Neural crest cell (in vitro differentiated cells): ENCODE data around the gene MEGF11. TPM values are rescaled to one million over a fixed set of nuclear protein-coding genes. Genes with fewer than 3 reads are reported as not detected.

Experiments
- DNase-seq: peaks from one replicate; pipeline ENCODE4 v3.0.0; 2021; ENCODE audit warnings: low read depth, mixed read lengths, low spot score
- H3K27ac Mint-ChIP-seq: one replicate; pipeline ENCODE4 v1.8.0; 2021; ENCODE audit warnings: mild to moderate bottlenecking, mixed read lengths; ENCODE audit not compliant: unreplicated experiment
- H3K27me3 Mint-ChIP-seq: 2 replicates; pipeline ENCODE4 v1.8.0; 2021; ENCODE audit warnings: low read depth, mild to moderate bottlenecking, mixed read lengths
- H3K36me3 Mint-ChIP-seq: 2 replicates; pipeline ENCODE4 v1.8.0; 2021; ENCODE audit warnings: low read depth, mild to moderate bottlenecking, mixed read lengths
- H3K4me1 Mint-ChIP-seq: 2 replicates; pipeline ENCODE4 v1.8.0; 2021; ENCODE audit warnings: mixed read lengths
- H3K4me3 Mint-ChIP-seq: one replicate; pipeline ENCODE4 v1.8.0; 2021; ENCODE audit warnings: mild to moderate bottlenecking, mixed read lengths
- H3K9me3 Mint-ChIP-seq: 2 replicates; pipeline ENCODE4 v1.8.0; 2021; ENCODE audit warnings: mixed read lengths
- CTCF ChIP-seq: fragments of 200-600 bp; sonication (generic); conservative IDR thresholded peaks from 2 replicates; pipeline ENCODE4 v1.5.0; 2021; ENCODE audit warnings: antibody characterized with exemption, mild to moderate bottlenecking
- total RNA-seq: library from RNA; stranded (reverse); gene quantifications from 2 replicates; pipeline ENCODE4 v1.2.1, GENCODE V29; 2021

Gene MEGF11
- total RNA-seq, 1 donor from 2014 or later = 0.49 TPM

GRCh38 chr15:66149871-66150270 lies 103.7 kb downstream of the MEGF11 start:
- Mint-ChIP-seq H3K27me3 (peaks cover 6% of the 10 kb centered on the region), H3K36me3 (no peaks in the 10 kb centered on the region), H3K4me3 (no peak overlapping the region), H3K9me3 (no peaks in the 10 kb centered on the region), H3K4me1 (peaks cover 3% of the 10 kb centered on the region), H3K27ac (no peak overlapping the region)
- TF ChIP-seq CTCF = no peak
- DNase-seq = no peak

GRCh38 chr15:66148187-66148586 lies 105.4 kb downstream of the MEGF11 start:
- Mint-ChIP-seq H3K27me3 (peaks cover 6% of the 10 kb centered on the region), H3K36me3 (no peaks in the 10 kb centered on the region), H3K4me3 (no peak overlapping the region), H3K27ac (no peak overlapping the region), H3K4me1 (peaks cover 3% of the 10 kb centered on the region), H3K9me3 (no peaks in the 10 kb centered on the region)
- TF ChIP-seq CTCF = no peak
- no peak for DNase-seq

GRCh38 chr15:66147440-66147839 lies 106.1 kb downstream of the MEGF11 start:
- no peak for DNase-seq
- no peak for TF ChIP-seq CTCF
- Mint-ChIP-seq H3K4me1 (peaks cover 4% of the 10 kb centered on the region), H3K27ac (no peak overlapping the region), H3K36me3 (no peaks in the 10 kb centered on the region), H3K27me3 (peaks cover 6% of the 10 kb centered on the region), H3K4me3 (no peak overlapping the region), H3K9me3 (no peaks in the 10 kb centered on the region)

GRCh38 chr15:66145726-66146182 lies 107.8 kb downstream of the MEGF11 start:
- H3K9me3 Mint-ChIP-seq = no peaks in the 10 kb centered on the region
- H3K36me3 Mint-ChIP-seq = no peaks in the 10 kb centered on the region
- no peak overlapping the region for H3K4me3 Mint-ChIP-seq
- no peak for DNase-seq
- no peaks in the 10 kb centered on the region for H3K27me3 Mint-ChIP-seq
- TF ChIP-seq CTCF = no peak
- peaks cover 9% of the 10 kb centered on the region for H3K4me1 Mint-ChIP-seq
- no peak overlapping the region for H3K27ac Mint-ChIP-seq

- no peaks in the 10 kb centered on the region for H3K36me3 Mint-ChIP-seq
- TF ChIP-seq CTCF = no peak
- no peak overlapping the region for H3K4me3 Mint-ChIP-seq
- H3K4me1 Mint-ChIP-seq = peaks cover 9% of the 10 kb centered on the region
- no peaks in the 10 kb centered on the region for H3K9me3 Mint-ChIP-seq
- no peaks in the 10 kb centered on the region for H3K27me3 Mint-ChIP-seq
- H3K27ac Mint-ChIP-seq = no peak overlapping the region
- DNase-seq = no peak
These were observed 108.4 kb downstream of the MEGF11 start for GRCh38 chr15:66144978-66145725.
